D341Med (cell line): ENCODE data around the gene OR1G1.
"Not testable (repeated sequence)": the region's sequence is repeated elsewhere in the genome, so short reads cannot be mapped to it uniquely, and the experiment has no call there.

Source experiments
- DNase-seq: peaks from one replicate; pipeline ENCODE4 v3.0.0; 2012; ENCODE audit warnings: low spot score

OR1G1 gene

DNA sequence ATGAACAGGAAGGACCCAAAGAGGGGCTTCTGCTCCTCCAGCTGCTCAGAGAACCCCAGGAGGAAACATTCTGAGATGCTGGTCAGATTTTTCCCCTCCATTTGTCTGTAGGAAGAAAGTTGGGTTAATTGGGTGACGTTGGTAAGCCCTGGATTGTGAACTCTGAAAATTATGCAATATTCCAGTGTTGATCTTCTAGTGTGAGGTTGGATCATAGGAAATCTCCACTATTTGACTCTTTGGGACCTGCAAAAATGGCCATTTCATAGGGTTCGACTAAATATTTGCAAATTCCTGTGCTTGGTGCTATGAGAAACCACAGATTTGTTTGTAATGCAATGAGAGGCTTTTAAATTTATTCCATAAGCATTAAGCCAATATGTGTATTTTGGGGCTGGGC is at the start of gene OR1G1:
OR1G1 (minus strand) TSS at position 101 of the 400 bp plus-strand sequence; CDS start at position 101, 0 bp downstream.
- no peak for DNase-seq

DNA sequence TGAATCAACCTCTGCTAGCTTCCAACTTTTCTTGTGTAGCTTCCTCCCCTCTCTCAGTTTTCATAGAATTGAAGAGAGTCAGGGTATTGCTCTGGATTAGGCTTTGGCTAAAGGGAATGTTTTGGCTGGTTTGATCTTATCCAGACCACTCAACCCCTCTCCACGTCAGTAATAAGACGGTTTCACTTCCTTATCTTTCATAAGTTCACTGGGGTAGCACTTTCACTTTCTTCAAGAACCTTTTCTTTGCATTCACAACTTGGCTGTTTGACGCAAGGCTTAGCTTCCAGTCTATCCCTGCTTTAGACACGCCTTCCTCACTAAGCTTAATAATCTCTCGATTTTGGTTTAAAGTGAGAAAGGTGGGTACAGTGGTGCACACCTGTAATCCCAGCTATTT is 40.2 kb upstream of the OR1G1 start:
- DNase-seq, result no peak

DNA sequence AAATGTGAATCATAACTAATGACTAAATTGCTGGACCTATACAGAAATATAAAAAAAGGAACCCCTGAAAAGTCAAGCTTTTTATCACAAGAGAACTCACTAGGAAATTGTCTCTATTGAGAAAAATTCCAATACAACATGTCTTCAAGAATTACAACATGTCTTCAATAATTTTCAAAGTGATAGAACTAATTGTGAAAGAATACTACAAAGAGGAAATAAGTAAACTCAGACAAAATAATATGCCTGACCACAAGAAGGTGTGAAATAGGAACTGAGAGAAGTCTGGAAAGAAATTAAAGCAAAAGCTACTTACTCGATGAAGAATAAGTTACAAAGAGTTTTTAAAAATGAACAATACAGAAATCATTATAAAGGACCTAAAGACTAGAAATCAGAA is 29.9 kb upstream of the OR1G1 start:
- DNase-seq, result no peak

DNA sequence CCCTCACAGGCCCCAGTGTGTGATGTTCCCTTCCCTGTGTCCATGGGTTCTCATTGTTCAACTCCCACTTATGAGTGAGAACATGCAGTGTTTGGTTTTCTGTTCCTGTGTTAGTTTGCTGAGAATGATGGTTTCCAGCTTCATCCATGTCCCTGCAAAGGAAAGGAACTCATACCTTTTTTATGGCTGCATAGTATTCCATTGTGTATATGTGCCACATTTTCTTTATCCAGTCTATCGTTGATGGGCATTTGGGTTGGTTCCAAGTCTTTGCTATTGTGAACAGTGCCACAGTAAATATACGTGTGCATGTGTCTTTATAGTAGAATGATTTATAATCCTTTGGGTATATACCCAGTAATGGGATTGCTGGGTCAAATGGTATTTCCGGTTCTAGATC is 10.1 kb upstream of the OR1G1 start:
- not testable (repeated sequence) for DNase-seq

DNA sequence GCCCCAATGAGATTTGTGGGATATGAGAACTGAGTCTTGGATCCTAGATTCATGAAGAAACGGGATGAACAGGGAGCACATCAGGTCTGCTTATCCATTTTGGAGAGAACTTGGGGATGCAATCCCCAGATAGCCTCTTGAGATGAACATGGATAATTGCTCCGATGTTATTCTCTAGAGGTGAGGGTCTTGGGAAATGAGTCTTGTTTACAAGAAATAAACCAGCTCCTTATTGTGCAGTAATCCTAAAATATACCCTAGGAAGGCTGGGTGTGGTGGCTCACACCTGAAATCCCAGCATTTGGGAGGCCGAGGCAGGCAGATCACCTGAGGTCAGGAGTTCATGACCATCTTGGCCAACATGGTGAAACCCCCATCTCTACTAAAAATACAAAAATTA is 23.0 kb downstream of the OR1G1 start, which contains the start of gene OR1D2:
OR1D2 (minus strand) TSS at position 101 of the 400 bp plus-strand sequence. CDS start 11,426 bp downstream, outside the sequence.
- no peak for DNase-seq
